T-helper 2 cell (primary cell): ENCODE data around the gene DPF3.

Experiments used
- DNase-seq, 5 experiments: peaks; one replicate each; pipeline versions ENCODE4 v3.0.0 to v3.0.0-alpha.2; 2012 to 2022

Gene DPF3

GRCh38 chr14:72833174-72833573, 60.7 kb downstream of the DPF3 start:
- DNase-seq, result no peak

- DNase-seq, result no peak
Measured at GRCh38 chr14:72830786-72831594, 62.9 kb downstream of the DPF3 start.

GRCh38 chr14:72830356-72830755, 63.5 kb downstream of the DPF3 start:
- DNase-seq, result no peak

- DNase-seq, result no peak
Measured at GRCh38 chr14:72828604-72829003, 65.3 kb downstream of the DPF3 start.

GRCh38 chr14:72826039-72826438, 67.9 kb downstream of the DPF3 start:
- DNase-seq, result no peak

GRCh38 chr14:72825486-72825885, 68.4 kb downstream of the DPF3 start:
- DNase-seq, result no peak

GRCh38 chr14:72824051-72824450, 69.8 kb downstream of the DPF3 start:
- no peak for DNase-seq

- DNase-seq, result no peak
Measured at GRCh38 chr14:72822946-72823611, 70.8 kb downstream of the DPF3 start.

GRCh38 chr14:72818998-72819397, 74.9 kb downstream of the DPF3 start:
- DNase-seq, result no peak

GRCh38 chr14:72816287-72816686, 77.6 kb downstream of the DPF3 start:
- DNase-seq, result no peak

GRCh38 chr14:72815430-72815829, 78.5 kb downstream of the DPF3 start:
- no peak for DNase-seq

GRCh38 chr14:72812292-72812851, 81.5 kb downstream of the DPF3 start:
- DNase-seq, result no peak

GRCh38 chr14:72810201-72810600, 83.7 kb downstream of the DPF3 start:
- peak in 3 of 5 experiments; percentile 34 to 60 (median 48) for DNase-seq

- DNase-seq, result no peak
Measured at GRCh38 chr14:72809063-72809462, 84.8 kb downstream of the DPF3 start.

GRCh38 chr14:72808564-72808963, 85.3 kb downstream of the DPF3 start:
- DNase-seq, result no peak

- no peak for DNase-seq
Measured at GRCh38 chr14:72802588-72802946, 91.3 kb downstream of the DPF3 start.

- DNase-seq, result no peak
Measured at GRCh38 chr14:72801836-72802587, 91.9 kb downstream of the DPF3 start.

GRCh38 chr14:72801381-72801812, 92.5 kb downstream of the DPF3 start:
- no peak for DNase-seq

- DNase-seq, result peak in 1 of 5 experiments; percentile 25
Measured at GRCh38 chr14:72800848-72801370, 93.0 kb downstream of the DPF3 start.

- DNase-seq, result no peak
Measured at GRCh38 chr14:72800296-72800695, 93.6 kb downstream of the DPF3 start.

- no peak for DNase-seq
Measured at GRCh38 chr14:72796935-72797334, 97.0 kb downstream of the DPF3 start.

- no peak for DNase-seq
Measured at GRCh38 chr14:72793156-72793939, 100.6 kb downstream of the DPF3 start.
